HepG2 (cell line): ENCODE data around the gene ACOXL. TPM values are rescaled to one million over a fixed set of nuclear protein-coding genes. Genes with fewer than 3 reads are reported as not detected.

Experiments
- ATAC-seq: fragments of 200-7000 bp; cut with Tn5 transposase; 3 replicates; pipeline ENCODE4 v1.9.1; 2020; ENCODE audit warnings: mild to moderate bottlenecking, moderate library complexity
- BruUV-seq: library from RNA; stranded (reverse); fragments of 400-500 nt; replicated peaks from 2 replicates; lab custom pipeline; 2021; lab: Mats Ljungman, UMichigan
- CTCF ChIA-PET: fragments of 300-600 bp; formaldehyde crosslinking; extraction: SDS; loops from one replicate; lab custom pipeline; 2021; ENCODE audit warnings: low total read pairs, inconsistent platforms, low intra/inter-chr PET ratio; lab: Yijun Ruan, JAX
- POLR2A ChIA-PET: fragments of 350-600 bp; sonication (Branson Sonifier 250); formaldehyde crosslinking; loops from one replicate; lab custom pipeline; 2020; ENCODE audit warnings: antibody characterized with exemption, inconsistent platforms; lab: Yijun Ruan, JAX
- DNase-seq: peaks from one replicate; pipeline ENCODE4 v3.0.0-alpha.2; 2015; ENCODE audit warnings: low spot score
- FAIRE-seq: peaks from 3 replicates; lab custom pipeline; 2011; peaks lifted over from hg19 to GRCh38; lab: Jason Lieb, UNC
- H2AFZ ChIP-seq: one replicate; pipeline ENCODE4 v1.6.1; 2011; ENCODE audit warnings: low read length, inconsistent platforms
- H3K27ac ChIP-seq: fragments of 300-600 bp; 3 replicates; pipeline ENCODE4 v1.8.0; 2011; ENCODE audit warnings: mixed run types, mild to moderate bottlenecking, mixed read lengths, low read length, inconsistent platforms; ENCODE audit not compliant: insufficient read depth; ENCODE audit errors: extremely low read length
- H3K27me3 ChIP-seq, 2 experiments: fragments of 200-600 bp in 1 of 2; 2 replicates in 1 of 2; 3 replicates in 1 of 2; pipeline versions ENCODE4 v1.6.0 to v1.8.0; 2011; ENCODE audit warnings: low read length in 2 of 2, mild to moderate bottlenecking in 2 of 2, moderate library complexity in 2 of 2, inconsistent platforms in 1 of 2; ENCODE audit not compliant: insufficient read depth in 2 of 2, control insufficient read depth in 1 of 2
- H3K36me3 ChIP-seq, 2 experiments: fragments of 200-600 bp in 1 of 2; replicated peaks in 1 of 2; 2 replicates in 1 of 2; 3 replicates in 1 of 2; pipeline versions ENCODE4 v1.5.1 to v1.8.0; 2011; ENCODE audit warnings: low read length in 2 of 2, inconsistent platforms in 1 of 2; ENCODE audit not compliant: insufficient read depth in 2 of 2, control insufficient read depth in 1 of 2
- H3K4me1 ChIP-seq: 2 replicates; pipeline ENCODE4 v1.5.1; 2012; ENCODE audit warnings: low read length, inconsistent platforms; ENCODE audit not compliant: insufficient read depth
- H3K4me2 ChIP-seq: 2 replicates; pipeline ENCODE4 v1.6.0; 2011; ENCODE audit warnings: low read depth, low read length, inconsistent platforms
- H3K4me3 ChIP-seq, 3 experiments: fragments of 200-600 bp in 1 of 3; sonication (generic), shearing (Covaris generic) in 1 of 3; replicated peaks in 1 of 3; 2 replicates each; pipeline ENCODE4 v1.5.1; 2011 to 2016; ENCODE audit warnings: low read length in 3 of 3, inconsistent platforms in 2 of 3, low read depth in 2 of 3, mild to moderate bottlenecking in 2 of 3, control low read depth in 1 of 3, mixed read lengths in 1 of 3; ENCODE audit not compliant: insufficient read depth in 1 of 3
- H3K79me2 ChIP-seq: one replicate; pipeline ENCODE4 v1.6.1; 2011; ENCODE audit warnings: low read length, inconsistent platforms; ENCODE audit not compliant: insufficient read depth
- H3K9ac ChIP-seq: 2 replicates; pipeline ENCODE4 v1.6.0; 2011; ENCODE audit warnings: mild to moderate bottlenecking, low read depth, low read length, inconsistent platforms; ENCODE audit not compliant: insufficient read depth
- H3K9me3 ChIP-seq: 2 replicates; pipeline ENCODE4 v1.5.1; 2012; ENCODE audit warnings: mild to moderate bottlenecking, low read length
- H4K20me1 ChIP-seq: 2 replicates; pipeline ENCODE4 v1.6.0; 2011; ENCODE audit warnings: inconsistent platforms, mild to moderate bottlenecking, low read length, moderate library complexity; ENCODE audit not compliant: insufficient read depth
- ASH2L ChIP-seq: fragments of 300-600, 200-600 bp; sonication (generic); IDR thresholded peaks from 2 replicates; pipeline ENCODE4 v1.7.0; 2017; ENCODE audit warnings: low read depth, mild to moderate bottlenecking, moderate library complexity, mixed read lengths, low read length; ENCODE audit not compliant: insufficient read length
- FOXO1 ChIP-seq: sonication (generic); formaldehyde crosslinking; IDR thresholded peaks from 2 replicates; pipeline ENCODE4 v1.4.0; 2020; ENCODE audit warnings: missing genetic modification reagents
- GATAD2A ChIP-seq: IDR thresholded peaks from 2 replicates; pipeline ENCODE4 v1.6.1; 2016
- SIX1 ChIP-seq: sonication (generic); formaldehyde crosslinking; IDR thresholded peaks from 2 replicates; pipeline ENCODE4 v1.4.0; 2020; ENCODE audit warnings: missing genetic modification reagents, borderline replicate concordance
- TEAD2 ChIP-seq: sonication (generic); formaldehyde crosslinking; IDR thresholded peaks from 2 replicates; pipeline ENCODE4 v1.9.0; 2021; ENCODE audit warnings: missing genetic modification reagents
- ZBTB38 ChIP-seq: sonication (generic); formaldehyde crosslinking; IDR thresholded peaks from 2 replicates; pipeline ENCODE4 v1.5.1; 2020; ENCODE audit warnings: mild to moderate bottlenecking, missing genetic modification reagents
- ZNF567 ChIP-seq: sonication (generic); formaldehyde crosslinking; IDR thresholded peaks from 2 replicates; pipeline ENCODE4 v1.8.1; 2023; ENCODE audit warnings: mild to moderate bottlenecking, missing genetic modification reagents, borderline replicate concordance
- WGBS: methylation state at CpG from one replicate; pipeline ENCODE4 v1.1.6; 2017; ENCODE audit warnings: low lambda C conversion rate; 5-methylcytosine and 5-hydroxymethylcytosine counted together
- in situ Hi-C: cut with HindIII; loops from 2 replicates; pipeline ENCODE4 v1.10.0; 2017; ENCODE audit warnings: low pct_unique_long_range_greater_than_20kb; ENCODE audit not compliant: extremely low pct_ligation_motif_present
- intact Hi-C: fragments of 100-400 bp; cut with micrococcal nuclease; formaldehyde crosslinking; loops from one replicate; pipeline ENCODE4 v1.10.0; 2022; ENCODE audit not compliant: unreplicated experiment
- polyA plus RNA-seq, 8 experiments: library from polyadenylated mRNA; depleted of rRNA in 3 of 8; stranded (reverse) in 7 of 8; unstranded in 1 of 8; fragments of >200 nt; fragmentation: Illumina TruSeq in 4 of 8; extraction: Trizol in 4 of 8; gene quantifications; 2 replicates each; pipeline versions ENCODE4 v1.2.1 to v1.2.3, GENCODE V29; 2011 to 2016; ENCODE audit warnings: low read depth in 4 of 8, missing spikeins in 1 of 8, mixed read lengths in 1 of 8; ENCODE audit not compliant: insufficient read depth in 1 of 8
- total RNA-seq, 5 experiments: library from RNA; depleted of rRNA; stranded (reverse); fragments of >200 nt; fragmentation: Illumina TruSeq; extraction: Trizol; gene quantifications; 2 replicates each; pipeline ENCODE4 v1.2.3, GENCODE V29; 2016; ENCODE audit warnings: low read depth in 1 of 5
- TF ChIP-seq, protein P1 (sequence below): sonication (generic); formaldehyde crosslinking; IDR thresholded peaks from 2 replicates; pipeline ENCODE4 v1.8.0; 2022; ENCODE audit warnings: low read depth, missing genetic modification reagents
- TF ChIP-seq, protein P2 (sequence below): sonication (generic); formaldehyde crosslinking; IDR thresholded peaks from 2 replicates; pipeline ENCODE4 v1.4.0; 2020; ENCODE audit warnings: missing genetic modification reagents
- TF ChIP-seq, protein P3 (sequence below): sonication (generic); formaldehyde crosslinking; IDR thresholded peaks from 2 replicates; pipeline ENCODE4 v1.4.0; 2020; ENCODE audit warnings: missing genetic modification reagents, borderline replicate concordance

The ACOXL gene
- total and polyA plus RNA-seq, 2 of the 13 experiments (the other 11 are each of a cell fraction or from before 2014, with no cell fraction given) = not detected

DNA sequence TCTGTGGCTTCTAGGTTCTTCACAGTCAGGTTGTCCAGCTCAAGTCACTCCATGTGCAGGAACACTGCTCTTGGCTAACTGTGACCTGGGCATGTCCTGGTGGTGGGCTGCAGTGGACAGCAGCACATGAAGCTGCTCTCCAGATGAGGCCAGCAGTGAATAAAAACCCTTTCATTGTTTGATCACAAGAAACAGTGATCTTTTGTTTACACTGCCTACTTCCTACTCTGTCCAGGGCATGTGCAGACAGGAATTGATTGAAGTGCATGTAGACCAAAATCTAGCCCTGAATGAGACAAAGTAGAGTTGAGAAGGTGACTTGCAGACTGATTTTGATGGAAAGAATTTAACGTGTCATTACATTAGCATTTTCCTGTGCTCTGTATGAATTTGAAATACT lies 423.2 kb downstream of the ACOXL start (continued):
- TF ChIP-seq GATAD2A (CRISPR knock-in tag) (peak; percentile 47), ASH2L (peak; percentile 9)

DNA sequence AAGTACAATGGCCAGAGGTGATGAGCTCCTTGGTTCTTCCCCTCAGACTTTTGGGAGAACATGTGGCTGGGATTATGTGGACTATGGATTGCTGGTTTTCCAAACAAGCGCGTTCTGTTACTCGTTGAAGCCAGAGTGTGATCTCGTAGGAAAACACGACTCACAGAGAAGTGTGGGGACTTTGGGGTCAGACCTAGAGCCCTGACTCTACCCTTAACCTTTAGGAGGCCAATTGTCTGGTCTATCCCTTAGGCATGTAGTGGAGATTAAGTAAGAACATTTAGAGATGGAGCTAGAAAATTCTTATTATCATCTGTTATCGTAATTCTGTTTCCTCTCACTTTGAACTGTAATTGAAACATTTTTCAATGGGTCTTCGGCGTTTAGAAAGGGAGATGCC lies 424.2 kb downstream of the ACOXL start:
- WGBS = 95% methylated on average over 8 of the region's 8 CpGs
- Histone ChIP-seq H3K4me2 (no peak overlapping the region), H3K27me3 (no peaks in the 10 kb centered on the region), H2AFZ (no peak overlapping the region), H3K9ac (no peak overlapping the region), H3K9me3 (no peaks in the 10 kb centered on the region), H4K20me1 (no peaks in the 10 kb centered on the region), H3K4me1 (peaks cover 52% of the 10 kb centered on the region), H3K79me2 (peaks cover 32% of the 10 kb centered on the region), H3K4me3 (no peak overlapping the region), H3K36me3 (peaks cover 17 to 63% of the 10 kb centered on the region in 2 experiments), H3K27ac (peak overlapping the region; percentile 36)
- ChIA-PET CTCF (no interaction called here), POLR2A (no interaction called here)
- no peak for DNase-seq
- ATAC-seq = no peak
- intact Hi-C loops (no loop called here), in situ Hi-C loops (no loop called here)
- BruUV-seq = no TSS peak
- FAIRE-seq = no peak
- no peak for TF ChIP-seq ZNF567 (CRISPR knock-in tag)
- TF ChIP-seq ZBTB38 = 0 out of 2 replicates have a peak, but pooled peaks have one; percentile 23

DNA sequence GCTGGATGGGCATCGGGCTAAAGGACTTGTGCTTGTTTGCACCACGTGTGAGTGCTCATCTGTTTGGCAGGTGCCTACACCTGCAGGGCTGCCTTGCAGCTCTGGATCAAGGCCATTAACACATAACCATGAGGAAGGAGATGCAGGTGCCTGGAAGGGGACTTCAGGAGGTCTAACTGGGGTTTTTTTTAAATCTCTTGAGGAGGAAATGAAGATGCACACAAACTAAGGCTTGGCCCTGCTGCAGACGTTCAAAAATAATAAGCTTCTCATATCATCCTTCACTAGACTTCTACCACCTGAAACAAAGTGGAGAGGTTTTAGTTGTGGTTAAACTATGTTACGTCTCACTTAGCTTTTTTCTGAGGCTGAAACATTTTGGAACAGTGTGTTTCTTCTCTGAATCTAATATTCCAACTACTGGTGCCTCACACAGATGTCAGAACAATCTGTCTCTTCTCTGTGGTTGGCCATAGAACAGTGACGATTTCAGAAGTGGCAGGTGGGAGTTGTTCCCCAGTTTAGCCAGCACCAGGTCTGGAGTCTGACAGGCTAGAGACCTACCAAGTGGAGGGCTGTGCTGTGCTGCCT lies 424.8 kb downstream of the ACOXL start:
- no peak for FAIRE-seq
- H3K79me2 ChIP-seq = peaks cover 32% of the 10 kb centered on the region
- TF ChIP-seq FOXO1 (CRISPR knock-in tag) (no peak), SIX1 (CRISPR knock-in tag) (no peak), TEAD2 (CRISPR knock-in tag) (no peak)
- TF ChIP-seq, protein P1, sequence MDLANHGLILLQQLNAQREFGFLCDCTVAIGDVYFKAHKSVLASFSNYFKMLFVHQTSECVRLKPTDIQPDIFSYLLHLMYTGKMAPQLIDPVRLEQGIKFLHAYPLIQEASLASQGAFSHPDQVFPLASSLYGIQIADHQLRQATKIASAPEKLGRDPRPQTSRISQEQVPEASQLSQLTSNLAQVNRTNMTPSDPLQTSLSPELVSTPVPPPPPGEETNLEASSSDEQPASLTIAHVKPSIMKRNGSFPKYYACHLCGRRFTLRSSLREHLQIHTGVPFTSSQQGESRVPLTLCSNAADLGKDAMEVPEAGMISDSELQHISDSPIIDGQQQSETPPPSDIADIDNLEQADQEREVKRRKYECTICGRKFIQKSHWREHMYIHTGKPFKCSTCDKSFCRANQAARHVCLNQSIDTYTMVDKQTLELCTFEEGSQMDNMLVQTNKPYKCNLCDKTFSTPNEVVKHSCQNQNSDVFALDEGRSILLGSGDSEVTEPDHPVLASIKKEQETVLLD (CRISPR knock-in tag) = no peak
- TF ChIP-seq, protein P2, sequence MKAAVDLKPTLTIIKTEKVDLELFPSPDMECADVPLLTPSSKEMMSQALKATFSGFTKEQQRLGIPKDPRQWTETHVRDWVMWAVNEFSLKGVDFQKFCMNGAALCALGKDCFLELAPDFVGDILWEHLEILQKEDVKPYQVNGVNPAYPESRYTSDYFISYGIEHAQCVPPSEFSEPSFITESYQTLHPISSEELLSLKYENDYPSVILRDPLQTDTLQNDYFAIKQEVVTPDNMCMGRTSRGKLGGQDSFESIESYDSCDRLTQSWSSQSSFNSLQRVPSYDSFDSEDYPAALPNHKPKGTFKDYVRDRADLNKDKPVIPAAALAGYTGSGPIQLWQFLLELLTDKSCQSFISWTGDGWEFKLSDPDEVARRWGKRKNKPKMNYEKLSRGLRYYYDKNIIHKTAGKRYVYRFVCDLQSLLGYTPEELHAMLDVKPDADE (CRISPR knock-in tag) = no peak
- TF ChIP-seq, protein P3, sequence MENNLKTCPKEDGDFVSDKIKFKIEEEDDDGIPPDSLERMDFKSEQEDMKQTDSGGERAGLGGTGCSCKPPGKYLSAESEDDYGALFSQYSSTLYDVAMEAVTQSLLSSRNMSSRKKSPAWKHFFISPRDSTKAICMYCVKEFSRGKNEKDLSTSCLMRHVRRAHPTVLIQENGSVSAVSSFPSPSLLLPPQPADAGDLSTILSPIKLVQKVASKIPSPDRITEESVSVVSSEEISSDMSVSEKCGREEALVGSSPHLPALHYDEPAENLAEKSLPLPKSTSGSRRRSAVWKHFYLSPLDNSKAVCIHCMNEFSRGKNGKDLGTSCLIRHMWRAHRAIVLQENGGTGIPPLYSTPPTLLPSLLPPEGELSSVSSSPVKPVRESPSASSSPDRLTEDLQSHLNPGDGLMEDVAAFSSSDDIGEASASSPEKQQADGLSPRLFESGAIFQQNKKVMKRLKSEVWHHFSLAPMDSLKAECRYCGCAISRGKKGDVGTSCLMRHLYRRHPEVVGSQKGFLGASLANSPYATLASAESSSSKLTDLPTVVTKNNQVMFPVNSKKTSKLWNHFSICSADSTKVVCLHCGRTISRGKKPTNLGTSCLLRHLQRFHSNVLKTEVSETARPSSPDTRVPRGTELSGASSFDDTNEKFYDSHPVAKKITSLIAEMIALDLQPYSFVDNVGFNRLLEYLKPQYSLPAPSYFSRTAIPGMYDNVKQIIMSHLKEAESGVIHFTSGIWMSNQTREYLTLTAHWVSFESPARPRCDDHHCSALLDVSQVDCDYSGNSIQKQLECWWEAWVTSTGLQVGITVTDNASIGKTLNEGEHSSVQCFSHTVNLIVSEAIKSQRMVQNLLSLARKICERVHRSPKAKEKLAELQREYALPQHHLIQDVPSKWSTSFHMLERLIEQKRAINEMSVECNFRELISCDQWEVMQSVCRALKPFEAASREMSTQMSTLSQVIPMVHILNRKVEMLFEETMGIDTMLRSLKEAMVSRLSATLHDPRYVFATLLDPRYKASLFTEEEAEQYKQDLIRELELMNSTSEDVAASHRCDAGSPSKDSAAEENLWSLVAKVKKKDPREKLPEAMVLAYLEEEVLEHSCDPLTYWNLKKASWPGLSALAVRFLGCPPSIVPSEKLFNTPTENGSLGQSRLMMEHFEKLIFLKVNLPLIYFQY (CRISPR knock-in tag) = no peak

More for the DNA sequence above, 424.8 kb downstream of the ACOXL start:
- ATAC-seq = no peak
- no peak for DNase-seq
- intact Hi-C loops = no loop called here
- Histone ChIP-seq H3K27ac (no peak overlapping the region), H3K4me3 (no peak overlapping the region), H3K4me1 (peaks cover 53% of the 10 kb centered on the region), H3K9ac (no peak overlapping the region), H3K9me3 (no peaks in the 10 kb centered on the region), H4K20me1 (no peaks in the 10 kb centered on the region), H3K36me3 (peaks cover 22 to 63% of the 10 kb centered on the region in 2 experiments), H2AFZ (no peak overlapping the region), H3K27me3 (no peaks in the 10 kb centered on the region), H3K4me2 (no peak overlapping the region)
- WGBS = 98% methylated on average over 5 of the region's 5 CpGs
- ChIA-PET POLR2A (interaction anchor here (1.6 kb wide), 1 partner anchor 37 kb away, joined by 4 read pairs; the partner anchor contains the start of gene BCL2L11), CTCF (no interaction called here)
- in situ Hi-C loops = no loop called here
- BruUV-seq = no TSS peak
